Prostate gland (tissue), 2 donors: ENCODE data around the gene CKMT2.

Experiments used
- POLR2A ChIP-seq: fragments of 450-650 bp; IDR thresholded peaks from one replicate; pipeline ENCODE4 v1.6.1; 2016; ENCODE audit warnings: antibody characterized with exemption, mild to moderate bottlenecking
- TF ChIP-seq, protein P1 (sequence below), 4 experiments: fragments of 200-600 bp in 2 of 4; fragments of 450-650 bp in 2 of 4; sonication (generic) in 2 of 4; IDR thresholded peaks; 1 replicate in 3 of 4; 2 replicates in 1 of 4; pipeline ENCODE4 v1.5.1; 2016 to 2019; ENCODE audit warnings: antibody characterized with exemption in 4 of 4, mild to moderate bottlenecking in 2 of 4, moderate library complexity in 2 of 4

DNA sequence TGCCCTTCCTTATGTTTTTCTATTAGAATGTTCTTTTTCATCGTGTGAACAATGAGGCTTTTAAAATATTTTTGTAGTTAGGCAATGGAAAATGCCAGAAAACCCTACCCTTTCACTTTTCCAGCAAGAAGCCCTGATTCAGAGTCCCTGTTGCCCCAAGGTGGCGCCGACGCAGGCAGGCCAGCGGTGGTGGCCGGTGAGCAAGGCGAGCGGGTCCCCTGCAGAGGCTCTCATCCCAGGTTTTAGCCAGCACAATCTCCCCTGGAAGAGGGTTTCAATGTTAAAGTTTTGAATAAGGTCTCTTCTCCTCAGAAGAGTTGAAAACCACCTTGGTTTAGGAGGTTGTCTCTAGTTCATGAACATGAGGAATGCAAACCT lies 40.8 kb upstream of the CKMT2 start:
- no peak for TF ChIP-seq POLR2A
- TF ChIP-seq, protein P1, sequence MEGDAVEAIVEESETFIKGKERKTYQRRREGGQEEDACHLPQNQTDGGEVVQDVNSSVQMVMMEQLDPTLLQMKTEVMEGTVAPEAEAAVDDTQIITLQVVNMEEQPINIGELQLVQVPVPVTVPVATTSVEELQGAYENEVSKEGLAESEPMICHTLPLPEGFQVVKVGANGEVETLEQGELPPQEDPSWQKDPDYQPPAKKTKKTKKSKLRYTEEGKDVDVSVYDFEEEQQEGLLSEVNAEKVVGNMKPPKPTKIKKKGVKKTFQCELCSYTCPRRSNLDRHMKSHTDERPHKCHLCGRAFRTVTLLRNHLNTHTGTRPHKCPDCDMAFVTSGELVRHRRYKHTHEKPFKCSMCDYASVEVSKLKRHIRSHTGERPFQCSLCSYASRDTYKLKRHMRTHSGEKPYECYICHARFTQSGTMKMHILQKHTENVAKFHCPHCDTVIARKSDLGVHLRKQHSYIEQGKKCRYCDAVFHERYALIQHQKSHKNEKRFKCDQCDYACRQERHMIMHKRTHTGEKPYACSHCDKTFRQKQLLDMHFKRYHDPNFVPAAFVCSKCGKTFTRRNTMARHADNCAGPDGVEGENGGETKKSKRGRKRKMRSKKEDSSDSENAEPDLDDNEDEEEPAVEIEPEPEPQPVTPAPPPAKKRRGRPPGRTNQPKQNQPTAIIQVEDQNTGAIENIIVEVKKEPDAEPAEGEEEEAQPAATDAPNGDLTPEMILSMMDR (IDR thresholded peaks at IDR 0.05): no peak
